GM13976 (cell line): ENCODE data around the gene SH2B2.

Experiments
- DNase-seq: peaks from one replicate; pipeline ENCODE4 v3.0.0; 2012; ENCODE audit warnings: low spot score
- in situ Hi-C: fragments of 300-500 bp; cut with MboI; formaldehyde crosslinking; loops from one replicate; pipeline ENCODE4 v1.12.0; 2022; ENCODE audit warnings: low sequenced_read_pairs, mixed read lengths, inconsistent platforms; ENCODE audit not compliant: unreplicated experiment
- TF ChIP-seq, protein P1 (sequence below): IDR thresholded peaks from 2 replicates; pipeline ENCODE4 v1.5.1; 2012; ENCODE audit warnings: borderline replicate concordance, mild to moderate bottlenecking; ENCODE audit not compliant: insufficient read depth; ENCODE audit errors: extremely low read depth, missing control alignments, control extremely low read depth

SH2B2 gene

DNA sequence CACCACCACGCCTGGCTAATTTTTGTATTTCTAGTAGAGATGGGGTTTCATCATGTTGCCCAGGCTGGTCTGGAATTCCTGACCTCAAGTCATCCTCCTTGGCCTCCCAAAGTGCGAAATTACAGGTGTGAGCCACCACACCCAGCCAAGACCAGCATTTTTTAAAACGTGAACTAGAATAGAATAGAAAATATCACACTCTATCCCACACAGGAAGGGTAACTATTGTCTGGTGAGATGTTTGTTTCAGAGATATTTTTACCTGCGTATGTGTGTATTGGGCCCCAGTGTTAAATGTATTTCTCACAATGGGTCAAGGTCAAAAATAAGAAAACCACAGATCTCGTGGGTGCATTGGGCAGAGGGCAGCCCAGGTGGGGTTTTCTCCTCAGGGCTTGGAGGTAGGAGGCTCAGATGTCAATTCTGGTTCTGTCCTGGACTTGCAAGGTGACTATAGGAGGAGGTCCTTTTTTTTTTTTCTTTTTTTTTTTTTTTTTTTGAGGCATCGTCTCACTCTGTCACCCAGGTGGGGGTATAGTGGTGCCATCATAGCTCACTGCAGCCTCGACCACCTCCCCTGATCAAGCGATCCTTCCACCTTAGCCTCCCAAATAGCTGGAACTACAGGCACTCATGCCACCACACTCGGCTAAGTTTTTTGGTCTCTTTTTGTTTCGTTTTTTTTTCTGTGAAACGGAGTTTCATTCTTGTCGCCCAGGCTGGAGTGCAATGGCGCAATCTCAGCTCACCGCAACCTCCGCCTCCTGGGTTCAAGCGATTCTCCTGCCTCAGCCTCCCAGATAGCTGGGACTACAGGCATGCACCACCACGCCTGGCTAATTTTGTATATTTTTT, 19.0 kb downstream of the SH2B2 start:
- no peak for DNase-seq
- in situ Hi-C loops = no loop called here
- TF ChIP-seq, protein P1, sequence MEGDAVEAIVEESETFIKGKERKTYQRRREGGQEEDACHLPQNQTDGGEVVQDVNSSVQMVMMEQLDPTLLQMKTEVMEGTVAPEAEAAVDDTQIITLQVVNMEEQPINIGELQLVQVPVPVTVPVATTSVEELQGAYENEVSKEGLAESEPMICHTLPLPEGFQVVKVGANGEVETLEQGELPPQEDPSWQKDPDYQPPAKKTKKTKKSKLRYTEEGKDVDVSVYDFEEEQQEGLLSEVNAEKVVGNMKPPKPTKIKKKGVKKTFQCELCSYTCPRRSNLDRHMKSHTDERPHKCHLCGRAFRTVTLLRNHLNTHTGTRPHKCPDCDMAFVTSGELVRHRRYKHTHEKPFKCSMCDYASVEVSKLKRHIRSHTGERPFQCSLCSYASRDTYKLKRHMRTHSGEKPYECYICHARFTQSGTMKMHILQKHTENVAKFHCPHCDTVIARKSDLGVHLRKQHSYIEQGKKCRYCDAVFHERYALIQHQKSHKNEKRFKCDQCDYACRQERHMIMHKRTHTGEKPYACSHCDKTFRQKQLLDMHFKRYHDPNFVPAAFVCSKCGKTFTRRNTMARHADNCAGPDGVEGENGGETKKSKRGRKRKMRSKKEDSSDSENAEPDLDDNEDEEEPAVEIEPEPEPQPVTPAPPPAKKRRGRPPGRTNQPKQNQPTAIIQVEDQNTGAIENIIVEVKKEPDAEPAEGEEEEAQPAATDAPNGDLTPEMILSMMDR = no peak

DNA sequence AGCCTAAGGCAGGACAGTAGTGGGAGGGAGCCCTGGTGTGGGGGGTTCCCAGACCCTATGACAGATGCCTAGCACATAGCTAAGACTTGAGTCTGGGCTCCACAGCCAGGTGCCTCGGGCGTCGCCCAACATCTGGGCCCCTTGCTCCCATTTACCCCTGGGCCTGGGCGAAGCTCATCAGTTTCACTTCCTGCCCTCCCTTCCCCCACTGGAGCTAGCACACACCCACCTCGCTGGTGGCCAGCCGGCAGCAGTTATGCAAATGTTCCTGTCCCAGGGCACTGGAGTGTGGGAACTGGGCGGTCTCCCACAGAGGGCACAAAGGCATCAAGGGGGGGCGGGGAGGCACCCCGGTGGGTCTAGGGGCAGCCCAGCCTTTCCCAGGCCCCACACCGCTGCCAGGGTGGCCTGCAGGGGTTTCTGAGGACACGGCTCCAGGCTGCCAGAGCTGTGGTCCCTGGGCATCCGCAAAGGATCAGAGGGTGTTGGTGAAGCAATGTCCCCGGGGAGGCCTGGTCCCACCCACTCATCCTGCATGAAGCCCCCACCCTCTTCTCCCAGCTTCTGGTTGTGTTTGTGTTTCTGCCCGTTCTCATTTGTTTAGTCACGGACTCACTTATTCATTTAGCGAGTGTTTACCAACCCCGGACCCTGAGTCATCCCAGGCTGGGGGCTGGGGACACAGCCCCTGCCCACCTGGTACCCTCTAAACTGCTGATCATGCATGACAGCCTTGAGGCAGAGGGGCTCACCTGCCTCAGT, 20.4 kb downstream of the SH2B2 start:
- TF ChIP-seq, protein P1 = no peak
- DNase-seq = peak; percentile 83
- in situ Hi-C loops = no loop called here

DNA sequence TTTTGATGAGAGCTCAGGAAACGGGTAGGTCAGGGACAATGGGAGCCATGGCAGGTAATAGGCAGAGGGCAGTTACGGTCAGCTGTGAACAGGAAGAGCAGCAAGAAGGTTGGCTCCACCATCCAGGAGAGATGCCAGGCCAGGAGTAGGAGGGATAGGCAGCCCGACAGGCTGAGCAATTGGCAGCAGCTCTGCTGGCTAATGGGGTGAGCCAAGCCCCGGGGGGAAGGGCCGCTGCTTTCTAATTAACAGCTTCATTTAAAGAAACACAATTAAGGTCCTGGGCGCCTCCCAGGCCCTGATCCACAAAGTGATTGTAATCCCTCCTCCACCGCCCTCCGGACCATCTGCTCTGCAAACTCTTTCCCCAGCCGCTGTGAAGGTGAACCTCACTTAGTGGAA, 23.7 kb downstream of the SH2B2 start:
- in situ Hi-C loops = no loop called here
- TF ChIP-seq, protein P1 = no peak
- no peak for DNase-seq

DNA sequence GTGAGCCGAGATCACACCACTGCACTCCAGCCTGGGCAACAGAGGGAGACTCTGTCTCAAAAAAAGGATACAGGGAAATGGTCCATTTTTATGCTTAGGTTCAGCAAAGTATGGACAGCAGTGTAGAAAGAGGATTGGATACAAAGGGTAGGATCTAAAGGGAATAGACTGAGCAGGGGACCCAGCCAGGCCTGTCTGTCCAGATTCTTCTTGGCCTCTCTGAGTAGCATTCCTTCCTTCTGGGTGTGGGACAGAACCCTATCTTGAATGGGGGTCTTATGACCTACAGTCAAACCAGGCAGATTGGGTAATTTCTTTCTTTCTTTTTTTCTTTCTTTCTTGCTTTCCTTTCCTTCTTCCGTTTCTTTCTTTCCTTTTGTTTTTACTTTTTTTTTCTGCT, 25.6 kb downstream of the SH2B2 start:
- TF ChIP-seq, protein P1 = no peak
- DNase-seq = no peak
- in situ Hi-C loops = no loop called here

DNA sequence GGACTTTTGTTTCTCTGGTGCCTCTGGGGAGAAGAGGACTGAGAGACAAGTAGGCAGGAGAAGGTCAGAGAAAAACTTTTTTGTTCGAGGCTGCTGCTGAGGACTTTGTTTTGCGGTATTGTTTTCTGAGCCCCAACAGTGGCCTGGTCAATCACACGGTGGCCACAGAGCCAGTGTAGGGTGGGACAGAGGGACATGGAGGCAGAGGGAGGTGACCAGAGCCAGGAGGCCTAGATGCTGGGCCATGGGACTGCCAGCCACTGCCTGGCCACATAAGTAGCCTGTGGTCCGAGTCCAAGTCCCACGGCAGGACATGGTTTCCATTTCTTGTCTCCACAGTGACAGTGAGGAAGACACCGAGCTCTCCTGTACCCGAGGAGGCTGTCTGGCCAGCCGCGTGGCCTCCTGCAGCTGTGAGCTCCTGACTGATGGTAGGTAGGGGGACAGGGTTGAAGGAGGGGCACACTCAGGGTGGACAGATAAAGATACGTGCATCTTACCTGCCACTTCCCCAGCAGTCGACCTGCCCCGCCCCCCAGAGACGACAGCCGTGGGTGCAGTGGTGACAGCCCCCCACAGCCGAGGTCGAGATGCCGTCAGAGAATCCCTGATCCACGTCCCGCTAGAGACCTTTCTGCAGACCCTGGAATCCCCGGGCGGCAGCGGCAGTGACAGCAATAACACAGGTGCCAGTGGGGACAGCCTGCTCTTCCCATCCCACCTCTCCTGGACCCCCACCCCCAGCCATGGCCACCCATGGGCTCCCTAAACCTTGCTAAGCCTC, 27.5 kb downstream of the SH2B2 start:
- TF ChIP-seq, protein P1 = no peak
- in situ Hi-C loops = no loop called here
- DNase-seq = no peak
